ENCODE data around the gene EEF2.
"Not testable (repeated sequence)": the region's sequence is repeated elsewhere in the genome, so short reads cannot be mapped to it uniquely, and the experiment has no call there.

EEF2 gene

DNA sequence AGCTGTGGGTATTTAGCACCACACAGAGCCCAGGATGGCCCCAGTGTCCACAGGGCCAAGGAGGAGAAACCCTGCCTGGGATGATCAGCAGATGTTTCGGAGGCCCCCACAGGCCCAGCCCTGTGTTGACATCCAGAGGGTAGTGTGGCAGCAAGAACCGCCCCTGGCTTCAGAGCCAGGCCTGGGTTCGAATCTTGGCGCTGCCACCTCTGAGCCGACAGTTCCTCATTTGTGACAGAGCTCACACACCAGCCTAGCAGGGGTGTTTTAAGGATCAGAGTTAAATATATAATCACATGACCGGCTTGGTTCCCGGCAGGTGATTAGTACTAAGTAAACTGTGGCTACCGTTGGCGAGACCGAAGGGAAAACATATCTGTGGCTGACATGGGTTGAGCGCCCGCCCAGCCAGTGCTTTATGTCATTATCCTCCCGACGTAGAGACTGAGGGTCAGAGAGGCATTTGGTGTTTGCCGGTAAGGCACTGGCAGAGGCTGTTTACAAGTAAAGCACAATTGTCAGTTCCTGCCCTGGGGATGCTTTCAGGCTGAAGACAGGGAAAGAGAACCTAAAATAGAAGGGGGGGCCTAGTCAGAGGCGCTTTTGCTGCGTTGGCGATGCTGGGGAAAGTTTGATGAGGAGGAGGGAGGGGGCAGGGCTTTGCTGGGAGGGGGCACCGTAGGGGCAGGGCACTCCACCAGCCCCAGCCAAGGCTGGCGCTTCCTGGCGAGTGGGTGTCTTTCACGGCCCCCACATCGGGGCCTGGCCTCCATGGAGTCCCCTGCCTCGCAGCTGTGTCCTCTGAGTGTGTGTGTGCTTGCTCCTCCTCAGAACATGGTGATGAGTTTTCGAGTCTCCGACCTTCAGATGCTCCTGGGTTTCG lies 27.1 kb upstream of the EEF2 start:
- Histone ChIP-seq H3K36me3 (ENCODE audit: low read depth) (peaks cover 21% of the 10 kb centered on the region), H3K27me3 (ENCODE audit: insufficient read depth, poor library complexity, severe bottlenecking) (no peaks in the 10 kb centered on the region), H3K27ac (ENCODE audit: poor library complexity, severe bottlenecking) (no peak overlapping the region), H3K4me1 (ENCODE audit: insufficient read depth, poor library complexity, severe bottlenecking) (peaks cover 4% of the 10 kb centered on the region), H3K9me3 (ENCODE audit: severe bottlenecking) (no peaks in the 10 kb centered on the region), H3K4me3 (ENCODE audit: severe bottlenecking) (no peak overlapping the region)
- ATAC-seq (ENCODE audit: low read depth) (no peak), DNase-seq (ENCODE audit: low spot score) (no peak)
- TF ChIP-seq, protein P1, sequence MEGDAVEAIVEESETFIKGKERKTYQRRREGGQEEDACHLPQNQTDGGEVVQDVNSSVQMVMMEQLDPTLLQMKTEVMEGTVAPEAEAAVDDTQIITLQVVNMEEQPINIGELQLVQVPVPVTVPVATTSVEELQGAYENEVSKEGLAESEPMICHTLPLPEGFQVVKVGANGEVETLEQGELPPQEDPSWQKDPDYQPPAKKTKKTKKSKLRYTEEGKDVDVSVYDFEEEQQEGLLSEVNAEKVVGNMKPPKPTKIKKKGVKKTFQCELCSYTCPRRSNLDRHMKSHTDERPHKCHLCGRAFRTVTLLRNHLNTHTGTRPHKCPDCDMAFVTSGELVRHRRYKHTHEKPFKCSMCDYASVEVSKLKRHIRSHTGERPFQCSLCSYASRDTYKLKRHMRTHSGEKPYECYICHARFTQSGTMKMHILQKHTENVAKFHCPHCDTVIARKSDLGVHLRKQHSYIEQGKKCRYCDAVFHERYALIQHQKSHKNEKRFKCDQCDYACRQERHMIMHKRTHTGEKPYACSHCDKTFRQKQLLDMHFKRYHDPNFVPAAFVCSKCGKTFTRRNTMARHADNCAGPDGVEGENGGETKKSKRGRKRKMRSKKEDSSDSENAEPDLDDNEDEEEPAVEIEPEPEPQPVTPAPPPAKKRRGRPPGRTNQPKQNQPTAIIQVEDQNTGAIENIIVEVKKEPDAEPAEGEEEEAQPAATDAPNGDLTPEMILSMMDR (IDR thresholded peaks at IDR 0.05; ENCODE audit: poor library complexity, severe bottlenecking): no peak

DNA sequence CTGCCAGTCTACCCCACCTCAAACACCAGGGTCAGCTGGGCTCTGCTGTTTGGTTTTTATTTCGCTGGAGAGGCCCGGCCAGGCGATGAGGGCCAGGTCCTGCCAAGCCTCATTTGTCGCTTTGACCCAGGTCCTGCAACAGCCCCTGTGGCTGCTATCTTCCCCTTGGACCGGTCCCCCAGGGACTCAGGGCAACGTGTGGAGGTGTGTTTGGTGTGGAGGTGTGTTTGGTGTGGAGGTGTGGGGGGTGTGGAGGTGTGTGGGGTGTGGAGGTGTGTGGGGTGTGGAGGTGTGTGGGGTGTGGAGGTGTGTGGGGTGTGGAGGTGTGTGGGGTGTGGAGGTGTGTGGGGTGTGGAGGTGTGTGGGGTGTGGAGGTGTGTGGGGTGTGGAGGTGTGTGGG lies 26.2 kb upstream of the EEF2 start:
- not testable (repeated sequence) for H3K27me3 ChIP-seq (ENCODE audit: insufficient read depth, poor library complexity, severe bottlenecking); H3K9me3 ChIP-seq (ENCODE audit: severe bottlenecking); H3K4me1 ChIP-seq (ENCODE audit: insufficient read depth, poor library complexity, severe bottlenecking); H3K4me3 ChIP-seq (ENCODE audit: severe bottlenecking); ATAC-seq (ENCODE audit: low read depth); H3K27ac ChIP-seq (ENCODE audit: poor library complexity, severe bottlenecking); DNase-seq (ENCODE audit: low spot score)
- H3K36me3 ChIP-seq (ENCODE audit: low read depth): peaks cover 21% of the 10 kb centered on the region

DNA sequence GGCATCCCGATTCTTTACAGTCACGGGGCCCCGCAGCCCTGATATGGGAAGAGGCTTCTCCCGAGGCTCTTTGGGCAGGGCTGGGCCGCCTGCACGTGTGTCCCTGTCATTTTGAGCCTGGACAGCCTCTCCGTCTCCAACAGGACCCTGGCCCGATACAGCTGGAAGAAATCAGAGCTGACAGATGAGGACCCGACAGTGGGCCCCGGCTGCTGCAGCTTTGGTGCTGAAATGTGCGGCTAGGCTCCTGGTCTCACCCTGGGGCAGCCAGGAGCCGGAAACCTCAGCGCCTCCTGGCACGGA lies 25.5 kb upstream of the EEF2 start:
- no peak overlapping the region for H3K27ac ChIP-seq (ENCODE audit: poor library complexity, severe bottlenecking)
- H3K27me3 ChIP-seq (ENCODE audit: insufficient read depth, poor library complexity, severe bottlenecking): no peaks in the 10 kb centered on the region
- peaks cover 21% of the 10 kb centered on the region for H3K36me3 ChIP-seq (ENCODE audit: low read depth)
- H3K4me1 ChIP-seq (ENCODE audit: insufficient read depth, poor library complexity, severe bottlenecking): peaks cover 7% of the 10 kb centered on the region
- TF ChIP-seq, protein P1 (IDR thresholded peaks at IDR 0.05; ENCODE audit: poor library complexity, severe bottlenecking): no peak
- H3K4me3 ChIP-seq (ENCODE audit: severe bottlenecking): no peak overlapping the region
- no peaks in the 10 kb centered on the region for H3K9me3 ChIP-seq (ENCODE audit: severe bottlenecking)
- no peak for ATAC-seq (ENCODE audit: low read depth)
- DNase-seq (ENCODE audit: low spot score): no peak

DNA sequence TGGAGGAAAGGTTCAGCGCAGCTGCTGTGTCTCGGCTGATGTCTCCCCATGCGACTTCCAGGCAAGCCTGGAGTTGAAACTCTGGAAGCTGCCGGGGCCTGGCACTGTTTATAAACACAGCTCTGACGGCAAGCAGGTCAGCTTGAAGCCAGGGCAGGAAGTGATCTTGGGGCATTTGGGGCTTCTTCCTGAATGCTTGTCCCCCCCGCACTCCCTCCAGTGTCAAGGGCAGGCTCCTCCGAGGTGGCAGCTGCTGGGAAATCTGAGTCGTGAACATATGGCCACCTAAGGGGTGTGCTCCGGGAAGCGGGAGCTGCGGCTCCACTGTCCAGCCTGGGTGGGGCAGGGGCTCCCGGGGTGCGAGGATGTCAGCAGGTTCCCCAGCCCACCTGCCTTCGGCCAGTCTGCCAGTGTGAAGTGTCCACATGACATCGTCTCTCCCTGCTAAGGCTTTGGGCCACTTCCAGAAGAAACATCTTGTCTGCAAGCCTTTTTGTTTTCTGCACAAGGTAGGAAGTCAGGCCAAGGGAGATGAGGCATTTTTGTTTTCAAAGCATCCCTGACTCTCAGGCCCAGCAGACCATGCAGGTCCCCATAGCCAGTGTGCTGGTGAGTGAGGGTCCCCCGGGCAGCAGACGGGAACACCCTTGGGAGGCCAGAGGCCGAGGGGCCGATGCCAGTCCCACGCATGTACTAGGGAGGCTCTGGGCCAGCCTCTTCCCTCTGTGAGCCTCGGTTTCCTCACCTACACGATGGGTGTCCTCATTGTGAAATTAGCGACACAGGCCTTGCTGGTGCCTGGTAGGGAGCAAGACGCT lies 24.9 kb upstream of the EEF2 start:
- ATAC-seq (ENCODE audit: low read depth) (no peak), DNase-seq (ENCODE audit: low spot score) (no peak)
- Histone ChIP-seq H3K27me3 (ENCODE audit: insufficient read depth, poor library complexity, severe bottlenecking) (no peaks in the 10 kb centered on the region), H3K9me3 (ENCODE audit: severe bottlenecking) (no peaks in the 10 kb centered on the region), H3K4me3 (ENCODE audit: severe bottlenecking) (no peak overlapping the region), H3K36me3 (ENCODE audit: low read depth) (peaks cover 19% of the 10 kb centered on the region), H3K4me1 (ENCODE audit: insufficient read depth, poor library complexity, severe bottlenecking) (peaks cover 7% of the 10 kb centered on the region), H3K27ac (ENCODE audit: poor library complexity, severe bottlenecking) (no peak overlapping the region)
- TF ChIP-seq, protein P1 (IDR thresholded peaks at IDR 0.05; ENCODE audit: poor library complexity, severe bottlenecking): no peak

DNA sequence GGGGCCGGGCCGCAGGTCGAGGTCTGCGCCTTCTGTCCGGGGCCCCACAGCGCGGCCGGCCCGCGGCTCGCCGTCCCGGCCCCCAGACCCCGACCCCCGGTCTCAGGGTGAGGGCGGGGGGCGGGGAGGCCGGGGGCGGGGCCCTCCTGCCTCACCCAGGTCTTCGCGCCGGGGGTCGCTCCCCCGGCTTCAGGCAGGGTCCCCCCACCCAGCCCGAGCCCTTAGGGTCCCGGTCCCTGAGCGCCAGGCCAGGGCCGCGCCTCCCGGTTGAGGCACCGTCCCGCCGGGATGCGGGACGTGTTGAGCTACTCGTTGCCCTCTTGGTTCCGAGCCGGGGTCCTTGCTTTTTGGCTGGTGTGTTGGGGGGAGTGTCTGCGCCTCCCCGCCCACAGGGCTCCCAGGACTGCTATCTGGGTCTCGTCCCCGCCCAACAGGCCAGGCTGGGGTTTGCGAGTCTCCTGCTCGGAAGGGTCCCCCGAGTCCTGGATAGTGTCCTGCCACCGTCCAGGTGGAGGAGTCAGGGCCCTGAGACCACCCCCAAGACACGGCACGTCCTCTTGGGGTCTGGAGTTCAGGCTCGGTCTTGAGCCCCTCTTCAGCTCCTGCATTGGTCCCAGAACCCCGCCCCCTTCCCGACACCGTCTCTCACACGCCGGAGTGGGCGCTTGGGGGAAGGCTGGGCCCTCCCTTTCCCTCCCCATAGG lies 22.7 kb upstream of the EEF2 start:
- DNase-seq (ENCODE audit: low spot score) (no peak), ATAC-seq (ENCODE audit: low read depth) (no peak)
- Histone ChIP-seq H3K27ac (ENCODE audit: poor library complexity, severe bottlenecking) (peak overlapping the region; percentile 45), H3K4me1 (ENCODE audit: insufficient read depth, poor library complexity, severe bottlenecking) (peaks cover 7% of the 10 kb centered on the region), H3K9me3 (ENCODE audit: severe bottlenecking) (no peaks in the 10 kb centered on the region), H3K4me3 (ENCODE audit: severe bottlenecking) (peak overlapping the region; percentile 88), H3K27me3 (ENCODE audit: insufficient read depth, poor library complexity, severe bottlenecking) (no peaks in the 10 kb centered on the region), H3K36me3 (ENCODE audit: low read depth) (peaks cover under 1% of the 10 kb centered on the region)
- TF ChIP-seq, protein P1 (IDR thresholded peaks at IDR 0.05; ENCODE audit: poor library complexity, severe bottlenecking): no peak

Data from RWPE2 (cell line).